ENCODE data around the gene AMN. TPM values are rescaled to one million over a fixed set of nuclear protein-coding genes. Genes with fewer than 3 reads are reported as not detected.

AMN gene
- total and polyA plus RNA-seq, 2 experiments from 2014 or later: 0.69 to 1.2 TPM

DNA sequence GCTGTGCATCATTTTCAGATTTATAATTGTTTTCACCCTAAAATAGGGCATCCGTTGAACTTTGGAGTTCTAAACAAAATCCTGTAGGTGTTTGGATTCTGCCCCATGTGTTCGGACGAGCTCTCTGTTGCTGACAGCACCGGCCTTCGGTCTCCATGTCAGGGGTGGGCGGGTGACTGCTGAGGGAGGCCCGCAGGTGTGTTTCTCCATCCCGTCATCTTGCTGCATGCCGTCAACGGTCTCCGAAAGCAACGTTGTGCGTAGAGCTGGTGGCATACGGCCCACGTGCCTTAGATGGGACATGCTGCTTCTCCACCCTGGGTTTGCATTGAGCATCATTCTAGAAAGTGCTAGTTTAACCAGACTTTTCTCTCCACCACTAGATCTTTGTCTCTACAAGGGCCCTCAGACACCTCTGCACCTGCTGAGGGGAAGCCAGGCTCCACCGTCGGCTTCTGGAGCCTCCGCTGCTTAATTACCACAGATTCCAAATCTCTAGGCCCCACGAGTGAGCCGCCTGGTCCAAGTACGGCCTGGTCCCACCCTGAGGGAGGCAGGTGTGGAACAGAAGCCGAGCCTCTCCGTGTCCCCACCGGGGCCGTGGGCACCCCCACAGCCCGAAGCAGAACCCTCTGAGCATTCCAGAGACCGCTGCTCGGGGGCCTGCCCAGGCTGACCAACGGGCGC lies 15.7 kb upstream of the AMN start (continued):
- TF ChIP-seq, protein P1, sequence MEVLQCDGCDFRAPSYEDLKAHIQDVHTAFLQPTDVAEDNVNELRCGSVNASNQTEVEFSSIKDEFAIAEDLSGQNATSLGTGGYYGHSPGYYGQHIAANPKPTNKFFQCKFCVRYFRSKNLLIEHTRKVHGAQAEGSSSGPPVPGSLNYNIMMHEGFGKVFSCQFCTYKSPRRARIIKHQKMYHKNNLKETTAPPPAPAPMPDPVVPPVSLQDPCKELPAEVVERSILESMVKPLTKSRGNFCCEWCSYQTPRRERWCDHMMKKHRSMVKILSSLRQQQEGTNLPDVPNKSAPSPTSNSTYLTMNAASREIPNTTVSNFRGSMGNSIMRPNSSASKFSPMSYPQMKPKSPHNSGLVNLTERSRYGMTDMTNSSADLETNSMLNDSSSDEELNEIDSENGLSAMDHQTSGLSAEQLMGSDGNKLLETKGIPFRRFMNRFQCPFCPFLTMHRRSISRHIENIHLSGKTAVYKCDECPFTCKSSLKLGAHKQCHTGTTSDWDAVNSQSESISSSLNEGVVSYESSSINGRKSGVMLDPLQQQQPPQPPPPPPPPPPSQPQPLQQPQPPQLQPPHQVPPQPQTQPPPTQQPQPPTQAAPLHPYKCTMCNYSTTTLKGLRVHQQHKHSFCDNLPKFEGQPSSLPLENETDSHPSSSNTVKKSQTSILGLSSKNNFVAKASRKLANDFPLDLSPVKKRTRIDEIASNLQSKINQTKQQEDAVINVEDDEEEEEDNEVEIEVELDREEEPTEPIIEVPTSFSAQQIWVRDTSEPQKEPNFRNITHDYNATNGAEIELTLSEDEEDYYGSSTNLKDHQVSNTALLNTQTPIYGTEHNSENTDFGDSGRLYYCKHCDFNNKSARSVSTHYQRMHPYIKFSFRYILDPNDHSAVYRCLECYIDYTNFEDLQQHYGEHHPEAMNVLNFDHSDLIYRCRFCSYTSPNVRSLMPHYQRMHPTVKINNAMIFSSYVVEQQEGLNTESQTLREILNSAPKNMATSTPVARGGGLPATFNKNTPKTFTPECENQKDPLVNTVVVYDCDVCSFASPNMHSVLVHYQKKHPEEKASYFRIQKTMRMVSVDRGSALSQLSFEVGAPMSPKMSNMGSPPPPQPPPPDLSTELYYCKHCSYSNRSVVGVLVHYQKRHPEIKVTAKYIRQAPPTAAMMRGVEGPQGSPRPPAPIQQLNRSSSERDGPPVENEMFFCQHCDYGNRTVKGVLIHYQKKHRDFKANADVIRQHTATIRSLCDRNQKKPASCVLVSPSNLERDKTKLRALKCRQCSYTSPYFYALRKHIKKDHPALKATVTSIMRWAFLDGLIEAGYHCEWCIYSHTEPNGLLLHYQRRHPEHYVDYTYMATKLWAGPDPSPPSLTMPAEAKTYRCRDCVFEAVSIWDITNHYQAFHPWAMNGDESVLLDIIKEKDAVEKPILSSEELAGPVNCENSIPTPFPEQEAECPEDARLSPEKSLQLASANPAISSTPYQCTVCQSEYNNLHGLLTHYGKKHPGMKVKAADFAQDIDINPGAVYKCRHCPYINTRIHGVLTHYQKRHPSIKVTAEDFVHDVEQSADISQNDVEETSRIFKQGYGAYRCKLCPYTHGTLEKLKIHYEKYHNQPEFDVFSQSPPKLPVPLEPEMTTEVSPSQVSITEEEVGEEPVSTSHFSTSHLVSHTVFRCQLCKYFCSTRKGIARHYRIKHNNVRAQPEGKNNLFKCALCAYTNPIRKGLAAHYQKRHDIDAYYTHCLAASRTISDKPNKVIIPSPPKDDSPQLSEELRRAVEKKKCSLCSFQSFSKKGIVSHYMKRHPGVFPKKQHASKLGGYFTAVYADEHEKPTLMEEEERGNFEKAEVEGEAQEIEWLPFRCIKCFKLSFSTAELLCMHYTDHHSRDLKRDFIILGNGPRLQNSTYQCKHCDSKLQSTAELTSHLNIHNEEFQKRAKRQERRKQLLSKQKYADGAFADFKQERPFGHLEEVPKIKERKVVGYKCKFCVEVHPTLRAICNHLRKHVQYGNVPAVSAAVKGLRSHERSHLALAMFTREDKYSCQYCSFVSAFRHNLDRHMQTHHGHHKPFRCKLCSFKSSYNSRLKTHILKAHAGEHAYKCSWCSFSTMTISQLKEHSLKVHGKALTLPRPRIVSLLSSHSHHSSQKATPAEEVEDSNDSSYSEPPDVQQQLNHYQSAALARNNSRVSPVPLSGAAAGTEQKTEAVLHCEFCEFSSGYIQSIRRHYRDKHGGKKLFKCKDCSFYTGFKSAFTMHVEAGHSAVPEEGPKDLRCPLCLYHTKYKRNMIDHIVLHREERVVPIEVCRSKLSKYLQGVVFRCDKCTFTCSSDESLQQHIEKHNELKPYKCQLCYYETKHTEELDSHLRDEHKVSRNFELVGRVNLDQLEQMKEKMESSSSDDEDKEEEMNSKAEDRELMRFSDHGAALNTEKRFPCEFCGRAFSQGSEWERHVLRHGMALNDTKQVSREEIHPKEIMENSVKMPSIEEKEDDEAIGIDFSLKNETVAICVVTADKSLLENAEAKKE (CRISPR knock-in tag; IDR thresholded peaks at IDR 0.05): no peak
- TF ChIP-seq POLR2AphosphoS5 (IDR thresholded peaks at IDR 0.05; ENCODE audit: low read depth) (no peak), ZNF114 (CRISPR knock-in tag; IDR thresholded peaks at IDR 0.05) (no peak), JUNB (IDR thresholded peaks at IDR 0.05; ENCODE audit: unreplicated experiment) (no peak), STAT1 (IDR thresholded peaks at IDR 0.05; ENCODE audit: unreplicated experiment) (no peak), ZNF331 (CRISPR knock-in tag; IDR thresholded peaks at IDR 0.05; ENCODE audit: low read depth) (no peak)
- TF ChIP-seq, protein P2, sequence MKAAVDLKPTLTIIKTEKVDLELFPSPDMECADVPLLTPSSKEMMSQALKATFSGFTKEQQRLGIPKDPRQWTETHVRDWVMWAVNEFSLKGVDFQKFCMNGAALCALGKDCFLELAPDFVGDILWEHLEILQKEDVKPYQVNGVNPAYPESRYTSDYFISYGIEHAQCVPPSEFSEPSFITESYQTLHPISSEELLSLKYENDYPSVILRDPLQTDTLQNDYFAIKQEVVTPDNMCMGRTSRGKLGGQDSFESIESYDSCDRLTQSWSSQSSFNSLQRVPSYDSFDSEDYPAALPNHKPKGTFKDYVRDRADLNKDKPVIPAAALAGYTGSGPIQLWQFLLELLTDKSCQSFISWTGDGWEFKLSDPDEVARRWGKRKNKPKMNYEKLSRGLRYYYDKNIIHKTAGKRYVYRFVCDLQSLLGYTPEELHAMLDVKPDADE (IDR thresholded peaks at IDR 0.05): no peak
- TF ChIP-seq, protein P3, sequence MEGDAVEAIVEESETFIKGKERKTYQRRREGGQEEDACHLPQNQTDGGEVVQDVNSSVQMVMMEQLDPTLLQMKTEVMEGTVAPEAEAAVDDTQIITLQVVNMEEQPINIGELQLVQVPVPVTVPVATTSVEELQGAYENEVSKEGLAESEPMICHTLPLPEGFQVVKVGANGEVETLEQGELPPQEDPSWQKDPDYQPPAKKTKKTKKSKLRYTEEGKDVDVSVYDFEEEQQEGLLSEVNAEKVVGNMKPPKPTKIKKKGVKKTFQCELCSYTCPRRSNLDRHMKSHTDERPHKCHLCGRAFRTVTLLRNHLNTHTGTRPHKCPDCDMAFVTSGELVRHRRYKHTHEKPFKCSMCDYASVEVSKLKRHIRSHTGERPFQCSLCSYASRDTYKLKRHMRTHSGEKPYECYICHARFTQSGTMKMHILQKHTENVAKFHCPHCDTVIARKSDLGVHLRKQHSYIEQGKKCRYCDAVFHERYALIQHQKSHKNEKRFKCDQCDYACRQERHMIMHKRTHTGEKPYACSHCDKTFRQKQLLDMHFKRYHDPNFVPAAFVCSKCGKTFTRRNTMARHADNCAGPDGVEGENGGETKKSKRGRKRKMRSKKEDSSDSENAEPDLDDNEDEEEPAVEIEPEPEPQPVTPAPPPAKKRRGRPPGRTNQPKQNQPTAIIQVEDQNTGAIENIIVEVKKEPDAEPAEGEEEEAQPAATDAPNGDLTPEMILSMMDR (conservative IDR thresholded peaks at IDR 0.05; ENCODE audit: low read depth in 2 of 2): no peak

Data from GM23338 (cell line).